ENCODE measurements around the gene RELN.
"Not testable (repeated sequence)": the region's sequence is repeated elsewhere in the genome, so short reads cannot be mapped to it uniquely, and the experiment has no call there.

Gene RELN

GRCh38 chr7:103940382-103941268 lies 48.8 kb downstream of the RELN start:
- no peak for DNase-seq

GRCh38 chr7:103937680-103938079 lies 51.8 kb downstream of the RELN start:
- DNase-seq: no peak

DNA sequence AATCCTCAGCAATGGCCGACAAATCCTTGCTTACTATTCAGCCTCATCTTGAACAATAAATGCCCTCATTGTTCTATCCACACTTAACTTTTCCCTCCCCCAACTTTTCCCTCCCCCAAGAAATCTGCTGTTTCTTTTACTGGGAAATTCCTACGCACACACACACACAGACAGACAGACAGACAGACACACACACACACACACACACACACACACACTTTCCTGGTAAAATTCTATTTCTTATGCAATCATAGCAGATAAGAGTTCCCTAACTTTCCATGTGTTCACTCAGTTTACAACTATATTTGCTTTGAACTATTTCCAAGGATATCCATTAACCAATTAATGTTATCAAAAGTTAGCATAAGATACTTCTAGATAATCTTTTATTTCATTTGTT lies 52.9 kb downstream of the RELN start:
- DNase-seq: no peak

DNA sequence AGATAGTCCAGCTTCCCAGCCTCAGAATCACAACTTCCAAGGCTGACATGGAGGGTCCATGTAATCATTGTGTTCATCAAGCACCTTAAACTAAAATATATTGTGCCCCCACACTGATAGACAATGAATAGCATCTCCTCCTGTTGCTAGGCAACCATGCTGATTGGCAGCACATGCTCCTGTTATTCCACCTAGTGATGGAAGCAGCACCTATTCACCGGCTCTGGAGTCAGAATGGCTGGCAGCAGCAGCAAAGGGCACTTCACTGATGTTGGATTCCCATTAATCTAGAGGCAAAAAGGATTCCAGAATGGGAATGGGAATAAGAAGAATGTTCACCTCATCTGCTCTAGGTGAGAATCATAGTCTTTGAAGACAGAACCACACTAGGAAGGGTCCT lies 55.0 kb downstream of the RELN start:
- DNase-seq: no peak

DNA sequence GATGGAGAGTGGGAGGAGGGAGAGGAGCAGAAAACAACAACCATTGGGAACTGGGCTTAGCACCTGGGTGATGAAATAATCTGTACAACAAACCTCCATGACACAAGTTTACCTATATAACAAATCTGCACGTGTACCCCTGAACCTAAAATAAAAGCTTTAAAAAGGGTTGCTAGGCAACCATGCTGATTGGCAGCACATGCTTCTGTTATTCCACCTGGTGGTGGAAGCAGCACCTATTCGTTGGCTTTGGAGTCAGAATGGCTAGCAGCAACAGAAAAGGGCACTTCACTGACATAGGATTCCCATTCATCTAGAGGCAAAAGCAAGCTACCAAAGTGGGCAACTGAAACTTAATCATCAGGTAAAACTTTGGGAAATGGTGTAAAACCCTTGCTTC lies 57.1 kb downstream of the RELN start:
- no peak for DNase-seq

- DNase-seq: no peak
Observed at GRCh38 chr7:103929901-103930311, 59.6 kb downstream of the RELN start.

GRCh38 chr7:103928581-103928980 lies 60.9 kb downstream of the RELN start:
- DNase-seq: no peak

GRCh38 chr7:103924184-103924583 lies 65.3 kb downstream of the RELN start:
- DNase-seq: no peak

GRCh38 chr7:103922407-103922806 lies 67.1 kb downstream of the RELN start:
- no peak for DNase-seq

- DNase-seq: no peak
Observed at GRCh38 chr7:103921692-103922091, 67.8 kb downstream of the RELN start.

DNA sequence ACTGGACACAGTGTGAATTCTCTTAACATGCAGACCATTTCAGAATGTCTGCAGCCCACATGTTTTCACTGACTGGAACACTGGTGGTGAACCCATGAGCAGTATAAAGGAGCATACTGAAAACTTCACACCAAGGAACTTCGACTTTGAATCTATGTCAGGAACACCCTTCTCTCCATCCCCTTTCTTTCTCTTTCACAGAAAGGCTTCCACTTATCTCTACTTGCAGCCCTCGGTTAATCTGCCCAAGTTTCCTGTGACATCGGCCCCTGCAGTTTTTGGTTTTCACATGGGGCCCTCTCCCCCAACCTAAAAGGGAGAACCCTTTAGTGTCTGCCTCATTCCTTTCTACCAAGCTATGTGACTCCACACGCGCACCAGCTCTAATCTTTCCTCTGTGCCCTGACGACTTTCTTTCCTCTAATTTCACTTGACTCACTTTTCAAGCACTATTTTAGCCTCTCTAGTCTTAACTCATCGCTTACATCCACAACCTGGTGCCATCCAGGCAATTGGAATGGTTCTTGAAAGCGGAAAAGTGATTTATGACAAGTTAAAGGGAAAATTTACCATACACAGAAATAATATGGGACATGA lies 70.1 kb downstream of the RELN start:
- no peak for DNase-seq

- DNase-seq: no peak
Observed at GRCh38 chr7:103918631-103919271, 70.7 kb downstream of the RELN start.

DNA sequence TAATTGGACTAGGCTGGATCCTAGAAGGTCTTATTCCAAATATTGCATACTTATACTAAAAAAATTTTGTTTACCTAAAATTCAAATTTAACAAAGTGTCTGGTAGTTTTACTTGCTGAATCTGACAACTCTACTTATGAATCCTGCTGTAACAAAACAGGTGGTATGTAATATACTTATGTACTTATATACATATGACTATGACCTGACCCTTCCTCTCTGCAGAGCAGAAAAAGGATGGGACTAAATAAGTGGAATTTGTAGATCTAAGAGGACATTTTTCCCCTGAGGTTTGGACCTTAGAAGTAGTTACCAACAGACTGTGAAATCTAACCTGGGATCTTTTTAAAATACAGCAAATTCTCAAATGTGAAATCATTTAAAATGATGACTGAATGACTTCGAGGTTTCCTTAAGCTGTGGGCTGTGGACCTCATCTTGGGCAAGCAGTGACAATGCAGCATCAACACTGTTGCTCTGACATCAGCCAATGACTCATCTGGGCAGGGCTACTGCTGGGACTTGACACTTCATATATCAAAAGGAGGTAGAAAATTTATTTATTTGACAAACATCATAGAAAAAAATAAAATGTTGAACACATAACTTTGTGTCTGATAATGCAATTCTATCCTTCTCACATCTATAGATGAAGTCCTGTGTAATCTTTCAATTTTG lies 73.6 kb downstream of the RELN start:
- DNase-seq: no peak

DNA sequence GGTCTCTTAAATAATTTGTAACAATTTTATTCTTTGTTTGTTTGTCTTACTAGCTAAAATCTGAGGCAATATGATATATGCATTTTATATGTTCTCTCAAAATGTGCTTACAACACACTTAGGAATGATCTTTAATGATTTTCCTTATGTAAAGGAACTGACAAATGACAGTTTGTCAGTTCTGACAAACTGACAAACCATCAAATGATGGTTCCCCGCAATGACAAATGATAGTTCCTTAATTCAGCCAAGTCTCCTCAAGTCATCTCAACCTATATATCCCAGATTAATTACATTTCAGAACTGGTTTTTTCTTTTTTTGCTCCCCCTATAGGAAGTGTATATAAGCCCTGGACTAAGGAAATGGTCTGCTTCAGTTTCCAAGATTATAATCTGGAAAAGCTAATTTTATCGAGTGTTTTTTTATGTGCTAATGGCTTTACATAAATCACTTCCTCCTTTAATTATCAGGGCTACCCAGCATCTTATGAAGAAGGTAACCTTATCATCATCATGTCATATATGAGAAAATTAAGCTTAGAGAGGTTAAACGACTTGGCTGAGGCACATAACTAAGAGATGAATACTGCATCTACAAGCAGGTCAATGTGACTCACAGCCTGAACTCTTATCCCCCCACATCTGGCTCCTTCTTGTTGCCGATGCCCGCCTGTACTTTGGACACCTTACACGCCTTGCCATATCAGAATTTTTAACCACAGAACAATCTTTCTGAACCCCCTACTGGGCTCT lies 75.1 kb downstream of the RELN start:
- no peak for DNase-seq

GRCh38 chr7:103912891-103913605 lies 76.4 kb downstream of the RELN start:
- no peak for DNase-seq

- DNase-seq: not testable (repeated sequence)
Observed at GRCh38 chr7:103911015-103911414, 78.4 kb downstream of the RELN start.

DNA sequence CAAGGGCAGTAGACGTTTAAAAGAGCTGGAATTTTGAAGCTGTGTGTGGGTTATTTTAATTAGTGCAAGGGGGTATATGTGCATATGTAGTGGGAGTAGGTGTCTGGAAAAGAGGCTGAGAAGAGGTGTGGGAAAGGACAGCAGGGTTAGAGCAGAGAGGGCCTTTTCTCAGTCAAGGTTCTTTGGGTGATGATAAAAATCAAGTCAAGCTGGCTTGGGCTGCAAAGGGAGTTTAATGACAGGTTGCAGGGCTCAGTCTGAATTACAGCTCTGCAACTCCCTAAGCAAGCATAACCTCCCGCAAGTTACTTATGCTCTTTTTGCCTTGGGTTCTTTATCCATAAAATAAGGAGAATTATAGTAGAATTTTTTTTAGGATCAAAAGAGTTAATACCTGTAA lies 83.5 kb downstream of the RELN start:
- no peak for DNase-seq

DNA sequence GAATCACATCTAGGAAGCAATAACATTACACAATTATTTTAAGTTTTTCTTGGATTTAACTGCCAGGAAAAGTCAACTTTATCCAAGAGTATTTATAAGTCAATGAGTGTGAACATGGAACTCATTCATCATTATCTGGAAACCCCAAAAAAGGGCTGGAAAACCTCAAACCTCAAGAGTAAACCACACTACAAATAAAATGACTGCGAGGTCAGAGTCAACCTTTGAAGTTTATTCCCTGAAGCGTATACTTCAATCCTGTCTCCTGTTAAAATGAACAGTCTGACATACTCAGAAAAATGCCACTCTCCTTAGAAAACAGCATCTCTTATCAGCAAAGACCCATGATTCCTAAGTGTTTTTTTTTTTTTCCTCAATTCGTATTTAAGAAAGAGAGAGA lies 86.5 kb downstream of the RELN start:
- DNase-seq: no peak

GRCh38 chr7:103896826-103897225 lies 92.6 kb downstream of the RELN start:
- DNase-seq: not testable (repeated sequence)

DNA sequence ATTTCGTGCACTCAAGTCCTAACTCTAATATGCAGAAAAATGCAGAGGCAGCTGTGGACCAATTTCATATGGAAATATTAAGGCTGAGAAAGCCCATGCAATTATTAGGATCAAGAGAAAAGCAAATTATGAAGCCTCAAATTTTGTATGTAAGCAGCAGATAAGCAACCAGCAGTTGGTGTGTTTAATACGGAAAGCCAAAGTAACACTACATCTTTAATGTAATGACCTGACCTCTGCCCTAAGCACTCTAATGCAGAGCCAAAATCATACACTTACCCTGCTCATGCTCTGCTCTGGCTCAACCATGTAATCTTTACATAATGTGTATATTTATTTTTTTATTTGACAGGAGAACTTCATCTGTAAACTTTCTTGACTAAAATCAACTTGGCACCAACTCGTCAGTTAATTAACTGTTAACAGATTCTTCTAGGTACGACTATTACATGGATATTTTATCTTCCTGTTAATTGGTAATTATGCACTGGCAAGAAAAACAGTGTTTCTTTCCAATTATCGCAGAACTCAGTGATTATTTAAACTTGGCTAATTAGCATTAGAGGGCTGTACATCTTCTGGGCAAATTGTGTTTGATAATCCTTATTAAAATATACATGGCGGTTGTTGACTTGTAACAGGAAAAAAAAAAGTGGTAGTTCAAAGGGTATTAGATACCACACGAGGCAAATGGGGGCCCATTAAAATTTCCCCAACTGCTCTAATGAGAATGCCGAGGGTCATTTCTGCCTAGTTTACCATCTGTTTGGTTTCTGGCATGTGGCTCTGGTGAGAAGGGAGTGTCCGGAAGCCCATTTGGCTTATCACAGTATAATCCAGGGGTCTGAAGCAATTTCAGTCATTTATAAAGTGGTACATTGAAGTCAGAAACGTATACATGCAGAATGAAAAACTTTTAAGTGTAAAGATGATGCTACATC lies 94.5 kb downstream of the RELN start:
- DNase-seq: no peak

DNA sequence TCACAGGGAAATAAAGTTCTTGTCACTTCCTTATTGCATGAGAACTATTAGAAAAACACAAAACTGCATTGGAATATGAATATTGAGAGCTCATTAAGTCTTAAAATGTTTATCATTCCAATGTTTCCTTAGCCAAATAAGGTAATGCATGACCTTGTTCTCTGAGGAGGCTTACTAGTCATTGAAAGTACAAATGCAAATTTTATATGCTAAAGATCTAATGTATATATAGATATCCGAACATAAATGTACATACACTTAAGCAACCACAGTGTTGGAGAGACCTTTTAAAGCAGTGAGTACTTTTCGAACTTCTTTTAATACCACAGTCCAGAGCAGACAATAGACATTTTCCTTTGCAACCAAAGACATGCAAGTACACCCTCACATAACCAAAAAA lies 96.1 kb downstream of the RELN start:
- no peak for DNase-seq

Data from femur (tissue), 1 donor.